Mesendoderm (in vitro differentiated cells): ENCODE measurements around the gene RABEP2.
A peak's percentile ranks its signal among the peaks of the same experiment; 100 is the strongest.

ENCODE experiments used
- DNase-seq: peaks from one replicate; pipeline ENCODE4 v3.0.0; 2013
- H2AK5ac ChIP-seq: 2 replicates; pipeline ENCODE4 v1.6.1; 2013; ENCODE audit warnings: low read length, inconsistent platforms
- H2BK120ac ChIP-seq: 2 replicates; pipeline ENCODE4 v1.6.1; 2013; ENCODE audit warnings: low read depth, mild to moderate bottlenecking, low read length, moderate library complexity, mixed read lengths
- H2BK15ac ChIP-seq: replicated peaks from 2 replicates; pipeline ENCODE4 v1.6.1; 2013; ENCODE audit warnings: low read depth, mild to moderate bottlenecking, moderate library complexity
- H2BK5ac ChIP-seq: 2 replicates; pipeline ENCODE4 v1.6.1; 2013; ENCODE audit warnings: low read length, inconsistent platforms
- H3K18ac ChIP-seq: 2 replicates; pipeline ENCODE4 v1.6.1; 2013; ENCODE audit warnings: mild to moderate bottlenecking, low read length, mixed read lengths
- H3K23ac ChIP-seq: one replicate; pipeline ENCODE4 v1.6.1; 2013; ENCODE audit warnings: low read length
- H3K27ac ChIP-seq: 2 replicates; pipeline ENCODE4 v1.5.1; 2013; ENCODE audit warnings: low read depth, mild to moderate bottlenecking, inconsistent platforms, low read length, moderate library complexity
- H3K27me3 ChIP-seq: 2 replicates; pipeline ENCODE4 v1.6.1; 2013; ENCODE audit warnings: low read length, control low read depth, mild to moderate bottlenecking, inconsistent platforms; ENCODE audit not compliant: insufficient read depth, poor library complexity
- H3K36me3 ChIP-seq: 2 replicates; pipeline ENCODE4 v1.6.1; 2013; ENCODE audit warnings: low read length, inconsistent platforms; ENCODE audit not compliant: control insufficient read depth, insufficient read depth
- H3K4ac ChIP-seq: one replicate; pipeline ENCODE4 v1.6.1; 2013; ENCODE audit warnings: low read depth, mild to moderate bottlenecking, low read length, moderate library complexity
- H3K4me1 ChIP-seq: 2 replicates; pipeline ENCODE4 v1.6.1; 2013; ENCODE audit warnings: low read depth, low read length, inconsistent platforms; ENCODE audit not compliant: control insufficient read depth
- H3K4me2 ChIP-seq: 2 replicates; pipeline ENCODE4 v1.6.1; 2013; ENCODE audit warnings: low read length
- H3K4me3 ChIP-seq: 2 replicates; pipeline ENCODE4 v1.5.1; 2013; ENCODE audit warnings: mild to moderate bottlenecking, low read length
- H3K56ac ChIP-seq: one replicate; pipeline ENCODE4 v1.6.1; 2013; ENCODE audit warnings: low read length
- H3K79me1 ChIP-seq: 2 replicates; pipeline ENCODE4 v1.6.1; 2013; ENCODE audit warnings: low read length, inconsistent platforms
- H3K79me2 ChIP-seq: 2 replicates; pipeline ENCODE4 v1.6.1; 2013; ENCODE audit warnings: mild to moderate bottlenecking, low read length; ENCODE audit not compliant: control insufficient read depth, insufficient read depth
- H3K9ac ChIP-seq: 2 replicates; pipeline ENCODE4 v1.6.1; 2013; ENCODE audit warnings: low read length, inconsistent platforms
- H4K5ac ChIP-seq: one replicate; pipeline ENCODE4 v1.6.1; 2013; ENCODE audit warnings: low read length
- H4K8ac ChIP-seq: one replicate; pipeline ENCODE4 v1.6.1; 2013; ENCODE audit warnings: low read depth, mild to moderate bottlenecking, control low read depth, low read length, moderate library complexity
- WGBS: extraction: QIAGEN DNeasy Blood & Tissue Kit; methylation state at CpG from one replicate; pipeline ENCODE4 v1.1.7; 2013; ENCODE audit warnings: low lambda C conversion rate, missing lambda C conversion rate; ENCODE audit not compliant: insufficient coverage; ENCODE audit errors: extremely low coverage; 5-methylcytosine and 5-hydroxymethylcytosine counted together

Gene RABEP2

DNA sequence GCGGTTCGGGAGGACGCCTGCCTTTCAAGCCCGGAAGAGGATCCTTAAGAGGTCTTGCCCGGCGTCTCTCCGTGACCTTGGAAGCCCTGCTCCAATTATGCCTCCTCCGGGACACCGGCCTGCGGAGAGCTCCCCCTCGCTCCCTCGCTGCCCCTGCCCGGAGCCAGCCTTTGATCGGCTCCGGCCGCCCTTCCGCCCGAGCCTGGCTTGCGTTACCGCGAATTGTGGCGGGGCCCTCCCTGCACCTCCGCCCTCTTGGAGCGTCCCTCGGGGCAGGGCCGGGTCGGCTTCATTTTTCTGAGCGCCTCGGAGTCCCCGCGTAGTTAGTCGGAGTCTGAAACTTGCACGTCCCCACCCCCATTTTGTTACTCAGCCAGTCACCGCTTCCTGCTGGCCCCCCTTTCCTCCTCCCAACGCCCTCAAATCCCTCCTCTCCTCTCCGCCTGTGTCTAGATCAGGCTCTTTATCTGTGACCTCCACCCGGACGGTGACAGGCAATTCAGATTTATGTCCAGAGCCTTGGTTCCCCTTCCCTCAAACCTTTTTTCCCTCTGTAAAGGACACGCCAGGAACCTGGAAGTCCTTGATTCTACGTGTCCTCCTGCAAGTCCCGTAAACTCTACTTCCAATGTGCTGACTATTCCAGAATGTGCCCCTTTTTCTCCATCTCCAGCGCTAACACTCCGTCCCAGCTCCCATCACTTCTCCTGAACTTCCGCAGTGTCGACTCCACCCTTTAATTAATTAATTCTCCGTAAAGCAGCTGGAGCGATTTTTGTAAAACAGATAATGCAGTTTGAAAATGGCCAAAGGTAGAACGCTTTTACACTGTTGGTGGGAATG, 569 bp upstream of the RABEP2 start:
- no CpG with 5 or more reads among the region's 48 CpGs for WGBS
- DNase-seq: no peak

DNA sequence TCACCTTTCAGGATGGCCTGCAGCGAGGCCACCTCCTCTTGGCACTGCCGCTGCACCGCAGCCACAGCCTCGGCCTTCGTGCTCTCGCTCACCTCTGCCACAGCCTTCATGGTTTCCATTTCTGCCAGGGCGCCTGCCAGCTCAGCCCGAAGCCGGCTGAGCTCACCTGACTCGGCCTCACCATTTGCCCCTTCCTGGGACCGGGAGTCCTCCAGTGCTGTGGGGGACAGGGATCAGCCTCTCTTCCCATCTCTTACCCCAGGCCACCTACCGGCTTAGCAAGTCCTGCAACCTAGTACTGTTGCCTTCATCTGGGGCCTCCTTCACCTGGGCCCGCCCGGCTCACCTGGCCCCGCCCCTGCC, 658 bp downstream of the RABEP2 start:
- Histone ChIP-seq H3K79me2 (no peaks in the 10 kb centered on the region), H4K5ac (no peak overlapping the region), H2AK5ac (no peak overlapping the region), H3K4ac (peak overlapping the region; percentile 46), H3K23ac (peak overlapping the region; percentile 66), H3K79me1 (peaks cover 2% of the 10 kb centered on the region), H3K27ac (peak overlapping the region; percentile 32), H3K56ac (peak overlapping the region; percentile 97), H3K4me1 (no peaks in the 10 kb centered on the region), H3K18ac (no peak overlapping the region), H3K36me3 (no peaks in the 10 kb centered on the region), H3K4me3 (peak overlapping the region; percentile 60), H3K4me2 (peak overlapping the region; percentile 97), H4K8ac (no peak overlapping the region), H2BK120ac (no peak overlapping the region), H3K27me3 (no peaks in the 10 kb centered on the region), H3K9ac (peak overlapping the region; percentile 86), H2BK5ac (peak overlapping the region; percentile 49), H2BK15ac (no peak overlapping the region)
- WGBS: no CpG with 5 or more reads among the region's 15 CpGs
- no peak for DNase-seq

More for the DNA sequence above, 569 bp upstream of the RABEP2 start:
- Histone ChIP-seq H2BK15ac (no peak overlapping the region), H3K4ac (peak overlapping the region; percentile 11), H2BK120ac (no peak overlapping the region), H4K8ac (peak overlapping the region; percentile 78), H3K27me3 (no peaks in the 10 kb centered on the region), H4K5ac (no peak overlapping the region), H2BK5ac (peak overlapping the region; percentile 84), H3K79me2 (no peaks in the 10 kb centered on the region), H3K18ac (peak overlapping the region; percentile 57), H3K36me3 (no peaks in the 10 kb centered on the region), H3K4me3 (peak overlapping the region; percentile 82), H3K4me1 (no peaks in the 10 kb centered on the region), H3K79me1 (peaks cover 2% of the 10 kb centered on the region), H3K56ac (peak overlapping the region; percentile 98), H3K27ac (peak overlapping the region; percentile 99), H3K9ac (peak overlapping the region; percentile 99), H3K23ac (peak overlapping the region; percentile 98), H3K4me2 (peak overlapping the region; percentile 93), H2AK5ac (no peak overlapping the region)

DNA sequence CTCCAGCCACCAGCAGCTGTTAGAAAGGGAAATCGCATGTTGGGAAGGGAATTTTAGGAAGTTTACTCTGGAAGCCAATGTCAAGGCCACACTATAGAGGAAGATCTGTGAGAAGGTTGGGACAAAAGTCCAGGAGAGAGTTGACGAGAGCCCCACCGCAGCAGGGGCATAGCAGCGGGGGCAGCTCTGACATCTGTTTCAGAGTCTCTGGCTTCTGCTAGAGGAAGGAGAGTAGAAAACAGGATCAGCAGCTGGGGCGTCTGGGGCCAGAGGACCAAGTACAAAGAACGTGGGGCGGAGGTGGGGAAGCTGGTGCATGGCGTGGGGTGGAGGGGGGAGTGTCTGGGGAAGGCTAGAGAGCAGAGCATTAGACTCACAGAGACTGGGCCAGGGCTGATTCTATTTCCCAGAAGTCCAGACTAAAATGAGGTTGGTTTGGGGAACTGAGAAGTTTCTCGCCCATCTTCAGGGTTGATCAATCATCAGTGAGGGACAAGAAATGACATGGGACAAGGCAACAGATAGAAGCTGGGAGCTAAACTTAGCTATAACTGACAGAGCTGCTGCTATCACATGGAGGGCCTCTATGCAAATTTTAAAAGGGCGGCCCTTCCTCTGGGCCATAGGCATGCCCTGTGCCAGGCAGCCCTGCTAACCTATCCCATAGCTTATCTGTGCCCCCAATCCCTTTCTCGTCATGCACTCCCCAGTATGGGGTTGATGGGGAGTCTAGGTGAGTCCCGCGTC, 1.2 kb downstream of the RABEP2 start:
- Histone ChIP-seq H3K56ac (peak overlapping the region; percentile 97), H3K79me2 (no peaks in the 10 kb centered on the region), H3K36me3 (no peaks in the 10 kb centered on the region), H4K5ac (no peak overlapping the region), H3K4me2 (peak overlapping the region; percentile 97), H3K23ac (peak overlapping the region; percentile 66), H4K8ac (no peak overlapping the region), H3K27ac (peak overlapping the region; percentile 32), H2AK5ac (no peak overlapping the region), H3K18ac (no peak overlapping the region), H3K9ac (peak overlapping the region; percentile 86), H2BK120ac (no peak overlapping the region), H2BK5ac (peak overlapping the region; percentile 49), H3K4me1 (no peaks in the 10 kb centered on the region), H3K4ac (no peak overlapping the region), H3K79me1 (peaks cover 2% of the 10 kb centered on the region), H3K27me3 (no peaks in the 10 kb centered on the region), H2BK15ac (no peak overlapping the region), H3K4me3 (peak overlapping the region; percentile 60)
- no CpG with 5 or more reads among the region's 13 CpGs for WGBS
- no peak for DNase-seq

DNA sequence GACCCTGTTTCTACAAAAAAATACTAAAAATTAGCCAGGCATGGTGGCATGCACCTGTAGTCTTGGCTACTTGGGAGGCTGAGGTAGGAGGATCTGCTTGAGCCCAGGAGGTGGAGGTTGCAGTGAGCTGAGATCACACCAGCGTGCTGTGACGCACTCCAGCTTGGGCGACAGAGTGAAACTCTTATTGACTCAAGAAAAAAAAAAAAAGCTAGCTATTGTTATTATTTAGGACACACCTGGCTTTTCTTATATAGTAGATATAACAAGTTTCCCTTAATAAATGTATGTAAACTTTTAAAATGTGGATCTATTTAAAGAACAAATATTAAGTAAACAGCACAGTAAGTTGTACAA, 1.8 kb downstream of the RABEP2 start:
- Histone ChIP-seq H3K79me1 (peaks cover 2% of the 10 kb centered on the region), H4K5ac (no peak overlapping the region), H3K4ac (no peak overlapping the region), H3K23ac (no peak overlapping the region), H3K4me2 (no peak overlapping the region), H3K79me2 (no peaks in the 10 kb centered on the region), H3K27me3 (no peaks in the 10 kb centered on the region), H3K18ac (no peak overlapping the region), H3K4me1 (no peaks in the 10 kb centered on the region), H2BK5ac (no peak overlapping the region), H3K36me3 (no peaks in the 10 kb centered on the region), H2BK15ac (no peak overlapping the region), H3K56ac (no peak overlapping the region), H3K9ac (no peak overlapping the region), H3K27ac (no peak overlapping the region), H2AK5ac (no peak overlapping the region), H2BK120ac (no peak overlapping the region), H3K4me3 (no peak overlapping the region), H4K8ac (no peak overlapping the region)
- no CpG with 5 or more reads among the region's 3 CpGs for WGBS
- no peak for DNase-seq

DNA sequence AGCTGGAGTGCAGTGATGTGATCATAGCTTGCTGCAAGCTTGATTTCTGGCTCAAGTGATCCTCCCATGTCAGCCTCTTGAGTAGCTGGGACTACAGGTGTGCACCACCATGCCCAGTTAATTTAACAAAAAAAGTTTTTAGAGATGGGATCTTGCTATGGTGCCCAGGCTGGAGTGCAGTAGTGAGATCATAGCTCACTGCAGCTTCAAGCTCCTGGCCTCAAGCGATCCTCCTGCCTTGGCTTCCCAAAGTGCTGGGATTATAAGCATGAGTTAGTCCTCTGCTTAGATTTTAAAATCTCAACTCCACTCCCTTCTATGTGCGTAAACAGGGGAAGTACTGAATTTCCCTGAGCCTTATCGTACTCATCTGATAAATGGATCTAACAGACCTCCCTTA, 6.3 kb downstream of the RABEP2 start:
- no peak for DNase-seq
- H2AK5ac ChIP-seq: no peak overlapping the region
- H3K4me2 ChIP-seq: no peak overlapping the region
- no peaks in the 10 kb centered on the region for H3K36me3 ChIP-seq
- no peak overlapping the region for H2BK15ac ChIP-seq
- H3K18ac ChIP-seq: no peak overlapping the region
- no peak overlapping the region for H3K23ac ChIP-seq
- H4K8ac ChIP-seq: no peak overlapping the region
- no peak overlapping the region for H3K27ac ChIP-seq
- no peak overlapping the region for H4K5ac ChIP-seq
- no peak overlapping the region for H3K56ac ChIP-seq
- H3K9ac ChIP-seq: no peak overlapping the region
- no peaks in the 10 kb centered on the region for H3K79me2 ChIP-seq
- H3K4ac ChIP-seq: no peak overlapping the region
- no CpG with 5 or more reads among the region's 3 CpGs for WGBS
- no peaks in the 10 kb centered on the region for H3K27me3 ChIP-seq
- peaks cover 2% of the 10 kb centered on the region for H3K79me1 ChIP-seq
- H2BK120ac ChIP-seq: no peak overlapping the region
- no peak overlapping the region for H2BK5ac ChIP-seq
- H3K4me3 ChIP-seq: no peak overlapping the region
- no peaks in the 10 kb centered on the region for H3K4me1 ChIP-seq
